ENCODE measurements around the gene TRPC4.

The TRPC4 gene

DNA sequence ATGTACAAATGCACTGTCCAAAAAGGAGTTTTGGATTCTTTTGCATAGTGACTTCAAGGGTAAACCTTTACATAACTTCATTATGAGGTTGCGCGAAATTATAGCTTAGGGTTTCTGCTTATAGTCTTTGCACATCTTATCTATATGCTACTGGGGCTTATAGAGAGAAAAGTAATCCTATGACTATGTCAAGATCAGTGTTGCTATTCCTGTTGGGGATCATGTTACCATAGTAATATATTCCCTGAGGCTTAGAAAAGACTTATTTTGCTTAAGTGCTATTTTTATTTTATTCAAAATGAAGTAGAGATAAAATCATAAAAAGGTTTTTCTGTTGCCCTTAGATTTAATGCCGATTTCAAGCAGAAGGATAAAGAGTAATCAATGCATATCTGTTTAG is 256.3 kb downstream of the TRPC4 start:
- no peaks in the 10 kb centered on the region for H3K9me3 ChIP-seq (ENCODE audit: control insufficient read depth in 2 of 2, low read length in 2 of 2)
- H3K4me1 ChIP-seq (ENCODE audit: control insufficient read depth, insufficient read depth, low read length), result no peaks in the 10 kb centered on the region
- no peaks in the 10 kb centered on the region for H3K27me3 ChIP-seq (ENCODE audit: control insufficient read depth in 1 of 2, insufficient read depth in 2 of 2, low read length in 2 of 2)
- no peak overlapping the region for H3K4me3 ChIP-seq (ENCODE audit: low read length in 2 of 2)
- no peaks in the 10 kb centered on the region for H3K36me3 ChIP-seq (ENCODE audit: control insufficient read depth in 2 of 2, insufficient read depth in 2 of 2, low read length in 2 of 2)
- no peak overlapping the region for H3K9ac ChIP-seq (ENCODE audit: low read length in 2 of 2)
- no peak overlapping the region for H3K27ac ChIP-seq (ENCODE audit: low read length)

DNA sequence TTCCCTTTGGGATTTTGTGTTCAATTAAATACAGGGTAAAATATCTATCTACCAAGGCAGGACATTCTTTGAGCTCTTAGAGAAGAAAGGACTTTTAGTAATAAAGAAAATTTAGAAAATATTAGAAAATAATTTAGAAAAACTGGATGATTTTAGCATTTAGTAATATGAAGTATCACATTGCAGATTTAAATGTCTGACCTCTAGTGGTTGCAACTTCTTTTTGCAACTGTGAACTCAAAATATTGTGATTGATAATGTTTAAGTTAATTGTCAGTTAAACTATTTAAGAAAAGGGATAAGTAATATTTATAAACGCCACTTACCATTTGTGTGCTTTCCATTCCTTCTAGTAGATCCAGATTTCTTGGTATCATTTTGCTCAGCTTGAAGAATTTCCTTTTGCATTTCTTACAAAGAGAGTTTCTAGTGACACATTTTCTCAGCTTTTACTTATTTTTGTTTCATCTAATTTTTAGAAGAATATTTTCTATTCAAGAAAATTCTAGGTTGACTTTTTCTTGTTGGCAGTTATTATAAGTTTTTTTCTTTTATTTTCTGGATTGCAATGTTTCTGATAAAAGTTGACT is 260.7 kb downstream of the TRPC4 start:
- Histone ChIP-seq H3K27ac (ENCODE audit: low read length) (no peak overlapping the region), H3K4me3 (ENCODE audit: low read length in 2 of 2) (no peak overlapping the region), H3K9me3 (ENCODE audit: control insufficient read depth in 2 of 2, low read length in 2 of 2) (no peaks in the 10 kb centered on the region), H3K27me3 (ENCODE audit: control insufficient read depth in 1 of 2, insufficient read depth in 2 of 2, low read length in 2 of 2) (no peaks in the 10 kb centered on the region), H3K4me1 (ENCODE audit: control insufficient read depth, insufficient read depth, low read length) (no peaks in the 10 kb centered on the region), H3K9ac (ENCODE audit: low read length in 2 of 2) (no peak overlapping the region), H3K36me3 (ENCODE audit: control insufficient read depth in 2 of 2, insufficient read depth in 2 of 2, low read length in 2 of 2) (no peaks in the 10 kb centered on the region)

GRCh38 chr13:37602733-37603381 is 266.7 kb downstream of the TRPC4 start:
- no peak overlapping the region for H3K27ac ChIP-seq (ENCODE audit: low read length)
- no peaks in the 10 kb centered on the region for H3K36me3 ChIP-seq (ENCODE audit: control insufficient read depth in 2 of 2, insufficient read depth in 2 of 2, low read length in 2 of 2)
- no peaks in the 10 kb centered on the region for H3K27me3 ChIP-seq (ENCODE audit: control insufficient read depth in 1 of 2, insufficient read depth in 2 of 2, low read length in 2 of 2)
- H3K4me1 ChIP-seq (ENCODE audit: control insufficient read depth, insufficient read depth, low read length), result no peaks in the 10 kb centered on the region
- no peak overlapping the region for H3K9ac ChIP-seq (ENCODE audit: low read length in 2 of 2)
- H3K4me3 ChIP-seq (ENCODE audit: low read length in 2 of 2), result no peak overlapping the region
- H3K9me3 ChIP-seq (ENCODE audit: control insufficient read depth in 2 of 2, low read length in 2 of 2), result no peaks in the 10 kb centered on the region

DNA sequence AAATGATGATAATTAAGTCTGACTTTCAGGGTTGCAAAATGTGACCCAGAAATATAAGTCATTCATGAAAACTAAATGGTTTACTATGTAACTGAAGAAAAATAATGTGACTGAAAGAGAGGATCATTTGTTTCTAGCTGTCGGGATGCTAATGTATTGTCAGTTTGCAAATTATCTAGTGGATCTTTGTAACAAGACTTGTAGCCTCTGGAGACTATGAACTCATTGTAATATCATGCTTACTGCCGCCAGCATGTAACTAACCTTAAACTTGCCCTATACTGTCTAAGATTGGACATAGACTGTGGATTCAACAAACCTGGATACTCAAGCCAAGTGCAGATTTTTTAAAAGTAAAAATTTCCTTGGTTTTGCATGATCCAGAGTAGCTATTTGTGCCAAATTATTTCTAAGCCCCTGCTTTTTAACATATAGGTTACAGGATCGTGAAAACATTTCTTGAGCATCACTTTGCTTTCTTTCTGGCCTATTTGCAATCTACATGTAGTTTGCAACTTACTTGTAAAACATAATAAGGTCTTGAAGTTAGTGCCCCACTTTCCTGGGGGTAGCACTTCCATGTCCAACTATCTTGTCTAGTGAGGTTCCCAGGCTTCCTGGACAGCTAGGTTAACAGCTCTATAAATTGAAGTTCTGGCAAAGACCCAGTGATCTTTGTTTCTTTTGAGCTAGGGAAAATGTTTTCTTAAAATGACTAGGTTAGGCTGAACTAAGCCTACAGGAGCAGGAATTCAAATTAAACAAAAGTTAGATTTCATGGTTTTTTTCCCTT is 267.7 kb downstream of the TRPC4 start:
- no peaks in the 10 kb centered on the region for H3K36me3 ChIP-seq (ENCODE audit: control insufficient read depth in 2 of 2, insufficient read depth in 2 of 2, low read length in 2 of 2)
- H3K4me1 ChIP-seq (ENCODE audit: control insufficient read depth, insufficient read depth, low read length), result no peaks in the 10 kb centered on the region
- H3K27me3 ChIP-seq (ENCODE audit: control insufficient read depth in 1 of 2, insufficient read depth in 2 of 2, low read length in 2 of 2), result no peaks in the 10 kb centered on the region
- H3K4me3 ChIP-seq (ENCODE audit: low read length in 2 of 2), result no peak overlapping the region
- H3K27ac ChIP-seq (ENCODE audit: low read length), result no peak overlapping the region
- no peaks in the 10 kb centered on the region for H3K9me3 ChIP-seq (ENCODE audit: control insufficient read depth in 2 of 2, low read length in 2 of 2)
- no peak overlapping the region for H3K9ac ChIP-seq (ENCODE audit: low read length in 2 of 2)

- Histone ChIP-seq H3K36me3 (ENCODE audit: control insufficient read depth in 2 of 2, insufficient read depth in 2 of 2, low read length in 2 of 2) (no peaks in the 10 kb centered on the region), H3K4me3 (ENCODE audit: low read length in 2 of 2) (no peak overlapping the region), H3K27ac (ENCODE audit: low read length) (no peak overlapping the region), H3K27me3 (ENCODE audit: control insufficient read depth in 1 of 2, insufficient read depth in 2 of 2, low read length in 2 of 2) (no peaks in the 10 kb centered on the region), H3K4me1 (ENCODE audit: control insufficient read depth, insufficient read depth, low read length) (no peaks in the 10 kb centered on the region), H3K9me3 (ENCODE audit: control insufficient read depth in 2 of 2, low read length in 2 of 2) (no peaks in the 10 kb centered on the region), H3K9ac (ENCODE audit: low read length in 2 of 2) (no peak overlapping the region)
These were observed 270.1 kb downstream of the TRPC4 start for GRCh38 chr13:37599519-37599918.

DNA sequence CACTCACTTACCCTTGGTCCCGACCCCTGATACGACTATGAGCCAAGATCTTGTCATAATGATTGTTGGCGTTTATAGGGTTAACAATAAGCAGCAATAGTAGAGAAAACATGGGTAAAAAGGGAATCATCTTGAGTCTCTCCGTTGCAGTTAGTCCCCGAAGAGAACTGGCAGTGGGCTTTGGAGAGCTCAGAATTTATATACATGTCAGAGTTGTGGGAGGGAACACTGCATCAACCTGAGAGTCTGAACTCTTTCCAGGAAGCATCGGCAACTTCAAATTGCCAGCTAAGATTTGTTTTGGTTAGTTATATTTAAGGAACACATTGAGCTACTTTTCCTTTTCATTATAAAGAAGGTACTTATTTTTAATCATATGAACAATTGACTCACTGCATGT is 271.0 kb downstream of the TRPC4 start, which contains the start of gene POSTN:
Gene POSTN, minus strand, starts transcription at position 172 of the 400 bp plus-strand sequence. Its CDS starts 42 bp downstream, at position 130.
- H3K4me1 ChIP-seq (ENCODE audit: control insufficient read depth, insufficient read depth, low read length), result no peaks in the 10 kb centered on the region
- H3K9ac ChIP-seq (ENCODE audit: low read length in 2 of 2), result peak within 1 kb of the TSS in 1 of 2 donors; percentile 49
- no peaks in the 10 kb centered on the region for H3K36me3 ChIP-seq (ENCODE audit: control insufficient read depth in 2 of 2, insufficient read depth in 2 of 2, low read length in 2 of 2)
- H3K4me3 ChIP-seq (ENCODE audit: low read length in 2 of 2), result peak within 1 kb of the TSS; percentile 57 to 66
- H3K27me3 ChIP-seq (ENCODE audit: control insufficient read depth in 1 of 2, insufficient read depth in 2 of 2, low read length in 2 of 2), result no peaks in the 10 kb centered on the region
- H3K27ac ChIP-seq (ENCODE audit: low read length), result no peak within 1 kb of the TSS
- H3K9me3 ChIP-seq (ENCODE audit: control insufficient read depth in 2 of 2, low read length in 2 of 2), result no peaks in the 10 kb centered on the region

- H3K4me1 ChIP-seq (ENCODE audit: control insufficient read depth, insufficient read depth, low read length), result no peaks in the 10 kb centered on the region
- no peak overlapping the region for H3K27ac ChIP-seq (ENCODE audit: low read length)
- no peak overlapping the region for H3K9ac ChIP-seq (ENCODE audit: low read length in 2 of 2)
- no peaks in the 10 kb centered on the region for H3K36me3 ChIP-seq (ENCODE audit: control insufficient read depth in 2 of 2, insufficient read depth in 2 of 2, low read length in 2 of 2)
- H3K27me3 ChIP-seq (ENCODE audit: control insufficient read depth in 1 of 2, insufficient read depth in 2 of 2, low read length in 2 of 2), result no peaks in the 10 kb centered on the region
- H3K9me3 ChIP-seq (ENCODE audit: control insufficient read depth in 2 of 2, low read length in 2 of 2), result no peaks in the 10 kb centered on the region
- peak overlapping the region; percentile 37 to 66 for H3K4me3 ChIP-seq (ENCODE audit: low read length in 2 of 2)
These were observed 272.0 kb downstream of the TRPC4 start for GRCh38 chr13:37597477-37598025.

GRCh38 chr13:37596805-37597204 is 272.8 kb downstream of the TRPC4 start:
- no peak overlapping the region for H3K27ac ChIP-seq (ENCODE audit: low read length)
- no peaks in the 10 kb centered on the region for H3K4me1 ChIP-seq (ENCODE audit: control insufficient read depth, insufficient read depth, low read length)
- H3K9me3 ChIP-seq (ENCODE audit: control insufficient read depth in 2 of 2, low read length in 2 of 2), result no peaks in the 10 kb centered on the region
- H3K4me3 ChIP-seq (ENCODE audit: low read length in 2 of 2), result peak overlapping the region; percentile 37 to 66
- H3K27me3 ChIP-seq (ENCODE audit: control insufficient read depth in 1 of 2, insufficient read depth in 2 of 2, low read length in 2 of 2), result no peaks in the 10 kb centered on the region
- no peak overlapping the region for H3K9ac ChIP-seq (ENCODE audit: low read length in 2 of 2)
- no peaks in the 10 kb centered on the region for H3K36me3 ChIP-seq (ENCODE audit: control insufficient read depth in 2 of 2, insufficient read depth in 2 of 2, low read length in 2 of 2)

- H3K27me3 ChIP-seq (ENCODE audit: control insufficient read depth in 1 of 2, insufficient read depth in 2 of 2, low read length in 2 of 2), result no peaks in the 10 kb centered on the region
- H3K9me3 ChIP-seq (ENCODE audit: control insufficient read depth in 2 of 2, low read length in 2 of 2), result no peaks in the 10 kb centered on the region
- no peaks in the 10 kb centered on the region for H3K36me3 ChIP-seq (ENCODE audit: control insufficient read depth in 2 of 2, insufficient read depth in 2 of 2, low read length in 2 of 2)
- H3K9ac ChIP-seq (ENCODE audit: low read length in 2 of 2), result no peak overlapping the region
- no peak overlapping the region for H3K27ac ChIP-seq (ENCODE audit: low read length)
- H3K4me3 ChIP-seq (ENCODE audit: low read length in 2 of 2), result no peak overlapping the region
- no peaks in the 10 kb centered on the region for H3K4me1 ChIP-seq (ENCODE audit: control insufficient read depth, insufficient read depth, low read length)
These were observed 274.4 kb downstream of the TRPC4 start for GRCh38 chr13:37595162-37595561.

DNA sequence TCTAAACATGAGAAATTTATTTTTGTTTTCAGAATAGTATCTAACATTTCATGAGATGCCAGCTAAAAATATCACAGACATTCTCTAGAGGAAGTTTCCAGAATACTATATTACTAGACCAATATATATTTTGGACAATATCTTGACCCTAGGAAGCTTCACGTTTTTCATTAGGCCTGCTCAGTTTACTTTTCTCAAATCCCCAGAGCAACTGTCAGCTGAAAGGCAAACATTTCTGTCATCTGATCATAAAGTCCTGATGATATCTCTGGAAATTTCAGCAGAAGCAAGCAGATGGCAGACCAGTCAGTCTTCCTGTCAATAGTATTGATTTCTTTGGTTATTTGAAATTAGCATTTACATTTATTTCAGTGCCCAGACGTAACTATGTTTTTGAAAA is 275.0 kb downstream of the TRPC4 start:
- no peak overlapping the region for H3K4me3 ChIP-seq (ENCODE audit: low read length in 2 of 2)
- no peaks in the 10 kb centered on the region for H3K27me3 ChIP-seq (ENCODE audit: control insufficient read depth in 1 of 2, insufficient read depth in 2 of 2, low read length in 2 of 2)
- no peaks in the 10 kb centered on the region for H3K9me3 ChIP-seq (ENCODE audit: control insufficient read depth in 2 of 2, low read length in 2 of 2)

More for the DNA sequence above, 275.0 kb downstream of the TRPC4 start:
- no peak overlapping the region for H3K27ac ChIP-seq (ENCODE audit: low read length)
- H3K36me3 ChIP-seq (ENCODE audit: control insufficient read depth in 2 of 2, insufficient read depth in 2 of 2, low read length in 2 of 2), result no peaks in the 10 kb centered on the region
- H3K4me1 ChIP-seq (ENCODE audit: control insufficient read depth, insufficient read depth, low read length), result no peaks in the 10 kb centered on the region
- H3K9ac ChIP-seq (ENCODE audit: low read length in 2 of 2), result no peak overlapping the region

All from stomach smooth muscle (tissue), 2 donors.